HCT116 (cell line): ENCODE measurements around the gene TMCC1. TPM values are rescaled to one million over a fixed set of nuclear protein-coding genes. Genes with fewer than 3 reads are reported as not detected.

Experiments used
- ATAC-seq: fragments of 200-7000 bp; cut with Tn5 transposase; 2 replicates; pipeline ENCODE4 v1.9.1; 2020; ENCODE audit warnings: mild to moderate bottlenecking, moderate library complexity
- BruUV-seq: library from RNA; stranded (reverse); fragments of 400-500 nt; replicated peaks from 2 replicates; lab custom pipeline; 2021; lab: Mats Ljungman, UMichigan
- CTCF ChIA-PET: fragments of 300-600 bp; sonication (Branson Sonifier 250); formaldehyde crosslinking; loops from one replicate; lab custom pipeline; 2021; ENCODE audit warnings: antibody characterized with exemption; lab: Charles Lee
- POLR2A ChIA-PET: fragments of 300-600, 350-600 bp; sonication (Branson Sonifier 250); formaldehyde crosslinking; loops from one replicate; lab custom pipeline; 2021; ENCODE audit warnings: antibody characterized with exemption; lab: Charles Lee
- RAD21 ChIA-PET, 2 experiments: fragments of 300-600 bp; sonication (Branson Sonifier 250); formaldehyde crosslinking; loops; one replicate each; lab custom pipeline; 2023; ENCODE audit warnings: low total read pairs in 2 of 2; ENCODE audit not compliant: uncharacterized antibody in 2 of 2, unreplicated experiment in 2 of 2, low non-redundant PET in 1 of 2; lab: Charles Lee
- DNase-seq: peaks from one replicate; pipeline ENCODE4 v3.0.0-alpha.2; 2010; ENCODE audit warnings: low read depth, low spot score
- H2AFZ ChIP-seq: fragments of 200-600 bp; shearing (Covaris generic), sonication (generic); 2 replicates; pipeline ENCODE4 v1.6.1; 2017; ENCODE audit warnings: low read depth, mixed run types, mixed read lengths, antibody characterized with exemption, low read length; ENCODE audit not compliant: poor library complexity, severe bottlenecking
- H3K27ac ChIP-seq: 2 replicates; pipeline ENCODE4 v1.5.1; 2012; ENCODE audit warnings: low read depth, low read length
- H3K27me3 ChIP-seq: fragments of 200-600 bp; sonication (generic); 2 replicates; pipeline ENCODE4 v1.6.1; 2016; ENCODE audit warnings: mixed run types, low read length, mixed read lengths; ENCODE audit not compliant: insufficient read depth
- H3K36me3 ChIP-seq, 2 experiments: fragments of 200-500 bp in 1 of 2; fragments of 200-600 bp in 1 of 2; sonication (Bioruptor generic) in 1 of 2; sonication (generic) in 1 of 2; 2 replicates each; pipeline versions ENCODE4 v1.5.1 to v1.6.1; 2014 to 2016; ENCODE audit warnings: low read length in 2 of 2, inconsistent platforms in 1 of 2, mixed read lengths in 1 of 2, mixed run types in 1 of 2; ENCODE audit not compliant: insufficient read depth in 2 of 2, control insufficient read depth in 1 of 2
- H3K4me1 ChIP-seq, 2 experiments: fragments of 200-600 bp in 1 of 2; sonication (generic) in 1 of 2; 2 replicates each; pipeline versions ENCODE4 v1.5.1 to v1.6.1; 2012 to 2017; ENCODE audit warnings: low read length in 2 of 2, inconsistent platforms in 1 of 2, mild to moderate bottlenecking in 1 of 2, mixed read lengths in 1 of 2, mixed run types in 1 of 2, moderate library complexity in 1 of 2; ENCODE audit not compliant: insufficient read depth in 2 of 2, control insufficient read depth in 1 of 2
- H3K4me2 ChIP-seq: fragments of 200-600 bp; sonication (generic); 2 replicates; pipeline ENCODE4 v1.6.1; 2017; ENCODE audit warnings: mixed run types, low read length, mixed read lengths
- H3K4me3 ChIP-seq, 2 experiments: fragments of 200-600 bp in 1 of 2; sonication (generic) in 1 of 2; replicated peaks in 1 of 2; 2 replicates each; pipeline ENCODE4 v1.5.1; 2011 to 2016; ENCODE audit warnings: low read length in 2 of 2, control low read depth in 1 of 2, low read depth in 1 of 2, mild to moderate bottlenecking in 1 of 2, mixed read lengths in 1 of 2, mixed run types in 1 of 2
- H3K79me2 ChIP-seq: fragments of 200-600 bp; sonication (generic); 2 replicates; pipeline ENCODE4 v1.6.1; 2017; ENCODE audit warnings: mild to moderate bottlenecking, mixed run types, low read length, moderate library complexity, mixed read lengths; ENCODE audit not compliant: insufficient read depth
- H3K9ac ChIP-seq: fragments of 200-600 bp; sonication (generic); 2 replicates; pipeline ENCODE4 v1.6.1; 2016; ENCODE audit warnings: low read length, mixed read lengths
- H3K9me2 ChIP-seq: fragments of 200-600 bp; sonication (generic), shearing (Covaris generic); 2 replicates; pipeline ENCODE4 v1.6.1; 2017; ENCODE audit warnings: mixed run types, mild to moderate bottlenecking, moderate library complexity; ENCODE audit not compliant: insufficient read depth
- H3K9me3 ChIP-seq, 2 experiments: fragments of 200-500 bp in 1 of 2; fragments of 200-600 bp in 1 of 2; sonication (Bioruptor generic) in 1 of 2; sonication (generic) in 1 of 2; 2 replicates each; pipeline ENCODE4 v1.6.1; 2014 to 2017; ENCODE audit warnings: low read length in 2 of 2, mixed read lengths in 2 of 2, inconsistent platforms in 1 of 2, low read depth in 1 of 2, mild to moderate bottlenecking in 1 of 2, mixed run types in 1 of 2, moderate library complexity in 1 of 2; ENCODE audit not compliant: control insufficient read depth in 1 of 2, insufficient read depth in 1 of 2
- H4K20me1 ChIP-seq: fragments of 200-600 bp; sonication (generic), shearing (Covaris generic); 2 replicates; pipeline ENCODE4 v1.6.1; 2017; ENCODE audit warnings: mixed run types, mild to moderate bottlenecking, moderate library complexity; ENCODE audit not compliant: insufficient read depth
- CEBPB ChIP-seq: IDR thresholded peaks from 2 replicates; pipeline ENCODE4 v1.6.1; 2012; ENCODE audit warnings: low read depth
- EGR1 ChIP-seq: IDR thresholded peaks from 2 replicates; pipeline ENCODE4 v1.6.1; 2012; ENCODE audit warnings: low read depth
- EZH2 ChIP-seq: fragments of 200-600 bp; sonication (generic); IDR thresholded peaks from 2 replicates; pipeline ENCODE4 v1.6.1; 2017; ENCODE audit warnings: antibody characterized with exemption, mixed run types
- FOSL1 ChIP-seq: IDR thresholded peaks from 2 replicates; pipeline ENCODE4 v1.6.1; 2012; ENCODE audit warnings: low read depth
- JUND ChIP-seq: IDR thresholded peaks from 2 replicates; pipeline ENCODE4 v1.6.1; 2012
- POLR2A ChIP-seq: IDR thresholded peaks from 2 replicates; pipeline ENCODE4 v1.7.0; 2011; ENCODE audit warnings: borderline replicate concordance; ENCODE audit not compliant: insufficient read depth, insufficient read length; ENCODE audit errors: extremely low read depth
- POLR2AphosphoS5 ChIP-seq: IDR thresholded peaks from 2 replicates; pipeline ENCODE4 v1.6.1; 2011; ENCODE audit warnings: mild to moderate bottlenecking, low read depth, low read length, moderate library complexity
- SIN3A ChIP-seq: IDR thresholded peaks from 2 replicates; pipeline ENCODE4 v1.6.1; 2012; ENCODE audit warnings: low read depth
- SP1 ChIP-seq: IDR thresholded peaks from 2 replicates; pipeline ENCODE4 v1.6.1; 2012; ENCODE audit warnings: low read depth
- SRF ChIP-seq: IDR thresholded peaks from 2 replicates; pipeline ENCODE4 v1.6.1; 2012; ENCODE audit warnings: low read depth
- ZFX ChIP-seq: fragments of 450-650 bp; IDR thresholded peaks from 2 replicates; pipeline ENCODE4 v1.6.1; 2017
- ZNF274 ChIP-seq: fragments of 200-500 bp; sonication (Bioruptor generic); IDR thresholded peaks from 2 replicates; pipeline ENCODE4 v1.6.1; 2014; ENCODE audit warnings: mild to moderate bottlenecking, low read depth, low read length, inconsistent platforms
- intact Hi-C: fragments of 100-400 bp; cut with micrococcal nuclease; formaldehyde crosslinking; loops from 2 replicates; pipeline ENCODE4 v1.10.0; 2022
- total RNA-seq: library from RNA; stranded (reverse); gene quantifications from one replicate; pipeline ENCODE4 v1.2.1, GENCODE V29; 2021; ENCODE audit not compliant: unreplicated experiment
- TF ChIP-seq, protein P1 (sequence below), 3 experiments: fragments of 200-600 bp in 1 of 3; sonication (generic) in 1 of 3; IDR thresholded peaks in 2 of 3; conservative IDR thresholded peaks in 1 of 3; 2 replicates each; pipeline ENCODE4 v1.5.1; 2012 to 2017; ENCODE audit warnings: low read depth in 2 of 3, low read length in 2 of 3, antibody characterized with exemption in 1 of 3, borderline replicate concordance in 1 of 3, control low read depth in 1 of 3, mild to moderate bottlenecking in 1 of 3, mixed read lengths in 1 of 3, mixed run types in 1 of 3, moderate library complexity in 1 of 3; ENCODE audit not compliant: insufficient read depth in 1 of 3
- TF ChIP-seq, protein P2 (sequence below): IDR thresholded peaks from 2 replicates; pipeline ENCODE4 v1.6.1; 2012
- TF ChIP-seq, protein P3 (sequence below): IDR thresholded peaks from 2 replicates; pipeline ENCODE4 v1.6.1; 2012
- TF ChIP-seq, protein P4 (sequence below): IDR thresholded peaks from 2 replicates; pipeline ENCODE4 v1.6.1; 2011; ENCODE audit warnings: mild to moderate bottlenecking, low read length, moderate library complexity; ENCODE audit not compliant: insufficient replicate concordance; ENCODE audit errors: extremely low read depth

TMCC1 gene
- total RNA-seq, 1 experiment from 2014 or later = 32.5 TPM

DNA sequence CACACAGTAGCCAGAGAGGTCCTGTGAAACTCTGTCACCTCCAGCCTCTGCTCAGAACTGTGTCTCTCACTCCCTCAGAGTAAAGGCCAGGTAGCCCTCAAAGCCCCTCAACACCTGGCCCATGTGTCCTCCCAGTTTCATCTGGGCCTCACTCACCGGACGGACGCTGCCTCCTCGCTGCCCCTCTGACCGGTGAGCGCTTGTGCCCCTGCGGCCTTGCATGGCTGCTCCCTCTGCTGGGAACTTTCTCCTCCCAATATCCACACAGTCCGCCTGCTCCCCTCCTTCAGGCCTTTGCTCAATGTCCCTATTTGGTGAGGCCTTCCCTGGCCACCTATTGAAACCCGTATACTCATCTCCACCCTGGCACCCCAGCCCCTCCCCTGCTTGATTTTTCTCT is 44.2 kb upstream of the TMCC1 start:
- Histone ChIP-seq H4K20me1 (no peaks in the 10 kb centered on the region), H3K9me2 (no peaks in the 10 kb centered on the region)
- no TSS peak for BruUV-seq
- ATAC-seq = no peak
- TF ChIP-seq FOSL1 (no peak), JUND (no peak), ZFX (no peak), CEBPB (no peak), SRF (no peak), SP1 (no peak)
- TF ChIP-seq, all 23 proteins: peak for 0
- ChIA-PET CTCF (interaction anchor here (0.9 to 1.0 kb wide), 3 partner anchors 310 to 554 kb away, joined by 3 read pairs; no protein-coding TSS in a partner anchor), RAD21 (no interaction called here), POLR2A (no interaction called here)
- no peak overlapping the region for H3K4me3 ChIP-seq
- no peak overlapping the region for H3K9ac ChIP-seq
- H3K27ac ChIP-seq = no peak overlapping the region
- H3K4me1 ChIP-seq = peaks cover 0 to 6% of the 10 kb centered on the region in 2 experiments; a peak in 1 of 4 replicates
- no peak for DNase-seq
- H2AFZ ChIP-seq = no peak overlapping the region
- H3K4me2 ChIP-seq = no peak overlapping the region
- intact Hi-C loops = no loop called here
- no peaks in the 10 kb centered on the region for H3K79me2 ChIP-seq
- no peaks in the 10 kb centered on the region for H3K9me3 ChIP-seq
- H3K27me3 ChIP-seq = no peaks in the 10 kb centered on the region
- H3K36me3 ChIP-seq = no peaks in the 10 kb centered on the region

DNA sequence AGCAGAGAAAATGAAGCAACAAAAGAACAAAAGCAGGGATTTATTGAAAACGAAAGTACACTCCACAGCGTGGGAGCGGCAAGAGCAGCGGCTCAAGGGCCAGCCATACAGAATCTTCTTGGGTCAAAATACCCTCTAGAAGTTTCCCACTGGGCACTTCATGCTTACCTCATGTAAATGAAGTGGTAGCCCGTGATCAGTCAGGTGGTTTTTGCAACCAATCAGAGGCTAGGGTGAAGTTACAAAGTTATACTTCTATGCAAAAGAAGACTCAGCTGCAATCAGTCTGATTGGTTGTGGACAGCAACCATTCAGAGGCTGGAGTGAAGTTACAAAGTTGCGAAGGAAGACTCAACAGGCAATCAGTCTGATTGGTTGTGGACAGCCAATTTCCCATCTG is 43.2 kb upstream of the TMCC1 start:
- H3K36me3 ChIP-seq = no peaks in the 10 kb centered on the region
- H3K9me3 ChIP-seq = no peaks in the 10 kb centered on the region
- no peak overlapping the region for H2AFZ ChIP-seq
- BruUV-seq = no TSS peak
- H3K27me3 ChIP-seq = no peaks in the 10 kb centered on the region
- H3K9me2 ChIP-seq = no peaks in the 10 kb centered on the region
- POLR2A ChIA-PET = no interaction called here
- no peaks in the 10 kb centered on the region for H3K79me2 ChIP-seq
- H3K27ac ChIP-seq = no peak overlapping the region
- H3K4me1 ChIP-seq = peaks cover 0 to 3% of the 10 kb centered on the region in 2 experiments; a peak in 1 of 4 replicates
- intact Hi-C loops = loop anchor here (1.0 kb wide), 1 partner anchor 286 kb away; no protein-coding TSS in a partner anchor
- H3K9ac ChIP-seq = no peak overlapping the region
- no peak overlapping the region for H3K4me3 ChIP-seq
- DNase-seq (no peak), ATAC-seq (no peak)
- CTCF ChIA-PET = no interaction called here
- no peak for TF ChIP-seq SIN3A
- TF ChIP-seq, protein P1, sequence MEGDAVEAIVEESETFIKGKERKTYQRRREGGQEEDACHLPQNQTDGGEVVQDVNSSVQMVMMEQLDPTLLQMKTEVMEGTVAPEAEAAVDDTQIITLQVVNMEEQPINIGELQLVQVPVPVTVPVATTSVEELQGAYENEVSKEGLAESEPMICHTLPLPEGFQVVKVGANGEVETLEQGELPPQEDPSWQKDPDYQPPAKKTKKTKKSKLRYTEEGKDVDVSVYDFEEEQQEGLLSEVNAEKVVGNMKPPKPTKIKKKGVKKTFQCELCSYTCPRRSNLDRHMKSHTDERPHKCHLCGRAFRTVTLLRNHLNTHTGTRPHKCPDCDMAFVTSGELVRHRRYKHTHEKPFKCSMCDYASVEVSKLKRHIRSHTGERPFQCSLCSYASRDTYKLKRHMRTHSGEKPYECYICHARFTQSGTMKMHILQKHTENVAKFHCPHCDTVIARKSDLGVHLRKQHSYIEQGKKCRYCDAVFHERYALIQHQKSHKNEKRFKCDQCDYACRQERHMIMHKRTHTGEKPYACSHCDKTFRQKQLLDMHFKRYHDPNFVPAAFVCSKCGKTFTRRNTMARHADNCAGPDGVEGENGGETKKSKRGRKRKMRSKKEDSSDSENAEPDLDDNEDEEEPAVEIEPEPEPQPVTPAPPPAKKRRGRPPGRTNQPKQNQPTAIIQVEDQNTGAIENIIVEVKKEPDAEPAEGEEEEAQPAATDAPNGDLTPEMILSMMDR (IDR thresholded peaks at IDR 0.05 in 2 of 3, conservative IDR thresholded peaks at IDR 0.05 in 1 of 3; ENCODE audit: borderline replicate concordance in 1 of 3, insufficient read depth in 1 of 3, low read depth in 2 of 3, low read length in 2 of 3) = no peak
- no peak for TF ChIP-seq EGR1
- TF ChIP-seq CEBPB = no peak
- TF ChIP-seq SRF = no peak
- TF ChIP-seq, protein P2, sequence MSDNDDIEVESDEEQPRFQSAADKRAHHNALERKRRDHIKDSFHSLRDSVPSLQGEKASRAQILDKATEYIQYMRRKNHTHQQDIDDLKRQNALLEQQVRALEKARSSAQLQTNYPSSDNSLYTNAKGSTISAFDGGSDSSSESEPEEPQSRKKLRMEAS = no peak
- TF ChIP-seq, protein P3, sequence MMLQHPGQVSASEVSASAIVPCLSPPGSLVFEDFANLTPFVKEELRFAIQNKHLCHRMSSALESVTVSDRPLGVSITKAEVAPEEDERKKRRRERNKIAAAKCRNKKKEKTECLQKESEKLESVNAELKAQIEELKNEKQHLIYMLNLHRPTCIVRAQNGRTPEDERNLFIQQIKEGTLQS = no peak
- no peak for TF ChIP-seq ZNF274
- no peak for TF ChIP-seq JUND
- TF ChIP-seq POLR2AphosphoS5 = no peak
- TF ChIP-seq, protein P4, sequence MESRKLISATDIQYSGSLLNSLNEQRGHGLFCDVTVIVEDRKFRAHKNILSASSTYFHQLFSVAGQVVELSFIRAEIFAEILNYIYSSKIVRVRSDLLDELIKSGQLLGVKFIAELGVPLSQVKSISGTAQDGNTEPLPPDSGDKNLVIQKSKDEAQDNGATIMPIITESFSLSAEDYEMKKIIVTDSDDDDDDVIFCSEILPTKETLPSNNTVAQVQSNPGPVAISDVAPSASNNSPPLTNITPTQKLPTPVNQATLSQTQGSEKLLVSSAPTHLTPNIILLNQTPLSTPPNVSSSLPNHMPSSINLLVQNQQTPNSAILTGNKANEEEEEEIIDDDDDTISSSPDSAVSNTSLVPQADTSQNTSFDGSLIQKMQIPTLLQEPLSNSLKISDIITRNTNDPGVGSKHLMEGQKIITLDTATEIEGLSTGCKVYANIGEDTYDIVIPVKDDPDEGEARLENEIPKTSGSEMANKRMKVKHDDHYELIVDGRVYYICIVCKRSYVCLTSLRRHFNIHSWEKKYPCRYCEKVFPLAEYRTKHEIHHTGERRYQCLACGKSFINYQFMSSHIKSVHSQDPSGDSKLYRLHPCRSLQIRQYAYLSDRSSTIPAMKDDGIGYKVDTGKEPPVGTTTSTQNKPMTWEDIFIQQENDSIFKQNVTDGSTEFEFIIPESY = no peak
- no peak for TF ChIP-seq ZFX
- no peak for TF ChIP-seq FOSL1
- no peak for TF ChIP-seq SP1
- no peak for TF ChIP-seq EZH2
- TF ChIP-seq POLR2A = no peak
- no peak overlapping the region for H3K4me2 ChIP-seq
- RAD21 ChIA-PET = no interaction called here
- H4K20me1 ChIP-seq = no peaks in the 10 kb centered on the region
